ENCODE measurements around the gene TLE2.
"Not testable (repeated sequence)": the region's sequence is repeated elsewhere in the genome, so short reads cannot be mapped to it uniquely, and the experiment has no call there.

The TLE2 gene

DNA sequence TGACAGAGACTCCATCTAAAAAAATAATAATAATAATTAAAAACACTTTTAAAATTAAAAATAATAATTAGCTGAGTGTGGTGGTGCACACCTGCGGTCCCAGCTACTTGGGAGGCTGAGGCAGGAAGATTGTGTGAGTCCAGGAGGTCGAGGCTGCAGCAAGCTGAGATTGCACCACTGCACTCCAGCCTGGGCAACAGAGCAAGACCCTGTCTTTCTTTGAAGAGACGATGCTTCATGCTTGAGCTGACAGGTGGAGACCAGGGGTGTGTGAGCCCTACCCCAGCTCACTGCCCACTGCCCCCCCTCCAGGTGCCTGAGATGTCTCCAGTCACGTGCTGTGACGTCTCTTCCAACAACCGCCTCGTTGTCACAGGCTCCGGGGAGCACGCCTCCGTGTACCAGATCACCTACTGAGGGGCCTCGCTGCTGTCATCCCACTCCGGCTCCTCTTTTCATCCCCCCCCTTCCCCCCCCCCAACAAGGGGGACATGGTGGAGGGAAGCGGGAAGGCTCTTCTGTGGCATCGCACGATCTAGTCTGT lies 34.4 kb downstream of the TLE2 start:
- H3K4me3 ChIP-seq (ENCODE audit: control insufficient read depth, low read depth, low read length), result no peak overlapping the region
- DNase-seq (ENCODE audit: low read depth), result no peak
- no peak for TF ChIP-seq CTCF (conservative IDR thresholded peaks at IDR 0.05; ENCODE audit: control insufficient read depth, insufficient read depth, low read depth, low read length)

DNA sequence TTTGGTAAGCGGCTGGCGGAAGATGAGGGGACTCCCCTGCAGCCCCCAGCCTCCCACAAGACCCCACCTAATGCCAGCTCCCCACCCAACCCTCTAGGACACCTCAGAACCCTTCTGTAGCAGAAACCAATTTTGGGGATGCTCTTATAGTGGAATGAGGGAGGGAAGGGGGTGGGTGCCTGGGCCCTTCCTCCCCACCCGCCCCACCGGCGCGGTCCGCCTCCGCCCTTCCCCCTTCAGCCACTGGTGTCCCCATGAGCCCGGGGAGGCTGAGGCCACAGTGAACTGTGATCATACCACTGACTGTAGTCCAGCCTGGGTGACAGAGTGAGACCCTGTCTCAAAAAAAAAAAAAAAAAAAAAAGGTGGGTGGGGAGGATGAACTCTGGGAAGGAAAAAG lies 35.5 kb downstream of the TLE2 start:
- DNase-seq (ENCODE audit: low read depth), result no peak
- H3K4me3 ChIP-seq (ENCODE audit: control insufficient read depth, low read depth, low read length), result no peak overlapping the region
- TF ChIP-seq CTCF (conservative IDR thresholded peaks at IDR 0.05; ENCODE audit: control insufficient read depth, insufficient read depth, low read depth, low read length), result no peak

DNA sequence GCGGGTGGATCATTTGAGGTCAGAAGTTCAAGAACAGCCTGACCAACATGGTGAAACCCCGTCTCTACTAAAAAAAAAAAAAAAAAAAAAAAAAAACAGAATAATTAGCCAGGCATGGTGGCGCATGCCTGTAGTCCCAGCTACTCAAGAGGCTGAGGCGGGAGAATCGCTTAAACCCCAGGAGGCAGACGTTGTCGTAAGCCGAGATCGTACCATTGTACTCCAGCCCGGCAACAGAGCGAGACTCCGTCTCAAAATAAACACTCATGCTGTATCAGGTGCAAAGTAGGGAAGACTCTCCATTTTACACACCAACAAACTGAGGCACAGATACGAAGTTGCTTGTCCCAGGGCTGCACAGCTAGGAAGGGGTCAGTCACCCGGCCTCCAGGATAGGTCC lies 36.1 kb downstream of the TLE2 start:
- no peak for TF ChIP-seq CTCF (conservative IDR thresholded peaks at IDR 0.05; ENCODE audit: control insufficient read depth, insufficient read depth, low read depth, low read length)
- no peak overlapping the region for H3K4me3 ChIP-seq (ENCODE audit: control insufficient read depth, low read depth, low read length)
- no peak for DNase-seq (ENCODE audit: low read depth)

DNA sequence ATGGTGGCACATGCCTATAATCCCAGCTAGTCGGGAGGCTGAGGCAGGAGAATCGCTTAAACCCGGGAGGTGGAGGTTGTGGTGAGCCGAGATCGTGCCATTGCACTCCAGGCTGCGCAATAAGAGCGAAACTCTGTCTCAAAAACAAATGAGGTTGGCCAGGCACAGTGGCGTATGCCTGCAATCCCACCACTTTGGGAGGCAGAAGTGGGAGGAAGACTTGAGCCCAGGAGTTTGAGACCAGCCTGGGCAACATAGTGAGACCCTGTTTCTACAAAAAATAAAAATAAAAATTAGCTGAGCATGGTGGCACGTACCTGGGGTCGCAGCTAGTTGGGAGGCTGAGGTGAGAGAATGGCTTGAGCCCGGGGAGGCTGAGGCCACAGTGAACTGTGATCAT lies 36.7 kb downstream of the TLE2 start:
- not testable (repeated sequence) for H3K4me3 ChIP-seq (ENCODE audit: control insufficient read depth, low read depth, low read length); DNase-seq (ENCODE audit: low read depth)

DNA sequence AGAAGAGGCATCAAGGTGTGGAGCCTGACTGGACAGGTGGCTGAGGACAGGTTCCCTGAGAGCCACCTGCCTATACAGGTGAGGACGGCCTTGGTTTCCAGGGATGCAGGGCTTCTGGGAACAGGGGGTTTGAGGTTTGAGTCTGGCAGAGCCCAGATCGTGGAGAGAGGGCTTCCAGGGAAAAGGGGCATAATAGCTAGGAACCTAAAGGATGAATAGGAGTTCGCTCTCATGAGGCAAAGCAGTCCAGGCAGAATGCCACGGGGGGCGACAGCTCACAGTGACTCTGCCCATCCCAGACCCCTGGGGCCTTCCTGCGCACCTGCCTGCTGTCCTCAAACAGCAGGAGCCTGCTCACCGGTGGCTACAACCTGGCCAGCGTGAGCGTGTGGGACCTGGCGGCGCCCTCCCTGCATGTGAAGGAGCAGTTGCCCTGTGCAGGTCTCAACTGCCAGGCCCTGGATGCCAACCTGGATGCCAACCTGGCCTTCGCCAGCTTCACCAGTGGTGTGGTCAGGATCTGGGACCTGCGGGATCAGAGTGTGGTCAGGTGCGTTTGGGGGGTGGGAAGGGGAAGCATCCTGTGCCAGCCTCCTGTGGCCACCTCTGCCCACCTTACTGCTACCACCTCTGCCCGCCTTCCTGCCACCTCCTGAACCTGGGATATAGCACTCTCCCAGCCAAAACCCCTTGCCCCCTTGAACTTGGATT lies 39.7 kb downstream of the TLE2 start:
- no peak for DNase-seq (ENCODE audit: low read depth)

GRCh38 chr19:2988568-2988967 lies 40.5 kb downstream of the TLE2 start:
- no peak for TF ChIP-seq CTCF (conservative IDR thresholded peaks at IDR 0.05; ENCODE audit: control insufficient read depth, insufficient read depth, low read depth, low read length)
- no peak for DNase-seq (ENCODE audit: low read depth)
- no peak overlapping the region for H3K4me3 ChIP-seq (ENCODE audit: control insufficient read depth, low read depth, low read length)

More for the DNA sequence above, 39.7 kb downstream of the TLE2 start:
- no peak overlapping the region for H3K4me3 ChIP-seq (ENCODE audit: control insufficient read depth, low read depth, low read length)
- TF ChIP-seq CTCF (conservative IDR thresholded peaks at IDR 0.05; ENCODE audit: control insufficient read depth, insufficient read depth, low read depth, low read length), result no peak

GRCh38 chr19:2987797-2988196 lies 41.3 kb downstream of the TLE2 start:
- no peak overlapping the region for H3K4me3 ChIP-seq (ENCODE audit: control insufficient read depth, low read depth, low read length)
- no peak for TF ChIP-seq CTCF (conservative IDR thresholded peaks at IDR 0.05; ENCODE audit: control insufficient read depth, insufficient read depth, low read depth, low read length)
- no peak for DNase-seq (ENCODE audit: low read depth)

All from fibroblast of mammary gland (primary cell).